ENCODE results near the gene TENM4. TPM values are rescaled to one million over a fixed set of nuclear protein-coding genes. Genes with fewer than 3 reads are reported as not detected.
A peak's percentile ranks its signal among the peaks of the same experiment; 100 is the strongest.

TENM4 gene
- total RNA-seq, 1 donor from 2014 or later, result 0.21 TPM

- DNase-seq (ENCODE audit: low read depth), result no peak
These were observed 21.7 kb downstream of the TENM4 start for GRCh38 chr11:79419120-79419519.

- no peak for DNase-seq (ENCODE audit: low read depth)
These were observed 22.6 kb downstream of the TENM4 start for GRCh38 chr11:79418241-79418640.

- no peak for DNase-seq (ENCODE audit: low read depth)
These were observed 23.5 kb downstream of the TENM4 start for GRCh38 chr11:79417069-79417920.

GRCh38 chr11:79415912-79416311, 24.9 kb downstream of the TENM4 start:
- DNase-seq (ENCODE audit: low read depth), result no peak

- DNase-seq (ENCODE audit: low read depth), result no peak
These were observed 25.4 kb downstream of the TENM4 start for GRCh38 chr11:79415411-79415810.

- peak; percentile 52 for DNase-seq (ENCODE audit: low read depth)
These were observed 26.0 kb downstream of the TENM4 start for GRCh38 chr11:79414644-79415317.

GRCh38 chr11:79414041-79414440, 26.8 kb downstream of the TENM4 start:
- DNase-seq (ENCODE audit: low read depth), result no peak

GRCh38 chr11:79413268-79413667, 27.6 kb downstream of the TENM4 start:
- peak; percentile 92 for DNase-seq (ENCODE audit: low read depth)

GRCh38 chr11:79412761-79413160, 28.1 kb downstream of the TENM4 start:
- DNase-seq (ENCODE audit: low read depth), result no peak

GRCh38 chr11:79409330-79409729, 31.5 kb downstream of the TENM4 start:
- no peak for DNase-seq (ENCODE audit: low read depth)

- DNase-seq (ENCODE audit: low read depth), result no peak
These were observed 34.5 kb downstream of the TENM4 start for GRCh38 chr11:79406376-79406775.

GRCh38 chr11:79404806-79405205, 36.0 kb downstream of the TENM4 start:
- no peak for DNase-seq (ENCODE audit: low read depth)

- no peak for DNase-seq (ENCODE audit: low read depth)
These were observed 36.5 kb downstream of the TENM4 start for GRCh38 chr11:79404325-79404724.

- DNase-seq (ENCODE audit: low read depth), result no peak
These were observed 37.0 kb downstream of the TENM4 start for GRCh38 chr11:79403839-79404238.

GRCh38 chr11:79402912-79403311, 37.9 kb downstream of the TENM4 start:
- no peak for DNase-seq (ENCODE audit: low read depth)

GRCh38 chr11:79400717-79401330, 40.0 kb downstream of the TENM4 start:
- DNase-seq (ENCODE audit: low read depth), result peak; percentile 58

GRCh38 chr11:79400206-79400605, 40.6 kb downstream of the TENM4 start:
- DNase-seq (ENCODE audit: low read depth), result no peak

GRCh38 chr11:79397252-79397651, 43.6 kb downstream of the TENM4 start:
- DNase-seq (ENCODE audit: low read depth), result no peak

GRCh38 chr11:79396674-79397073, 44.2 kb downstream of the TENM4 start:
- no peak for DNase-seq (ENCODE audit: low read depth)

GRCh38 chr11:79396001-79396400, 44.8 kb downstream of the TENM4 start:
- DNase-seq (ENCODE audit: low read depth), result no peak

- no peak for DNase-seq (ENCODE audit: low read depth)
These were observed 47.3 kb downstream of the TENM4 start for GRCh38 chr11:79393362-79394043.

- no peak for DNase-seq (ENCODE audit: low read depth)
These were observed 48.7 kb downstream of the TENM4 start for GRCh38 chr11:79392161-79392560.
